Measurements from ENCODE around the gene PPM1F. TPM values are rescaled to one million over a fixed set of nuclear protein-coding genes. Genes with fewer than 3 reads are reported as not detected.
"Not testable (repeated sequence)": the region's sequence is repeated elsewhere in the genome, so short reads cannot be mapped to it uniquely, and the experiment has no call there.

The PPM1F gene
- total RNA-seq, 1 experiment from 2014 or later = 28.6 TPM

DNA sequence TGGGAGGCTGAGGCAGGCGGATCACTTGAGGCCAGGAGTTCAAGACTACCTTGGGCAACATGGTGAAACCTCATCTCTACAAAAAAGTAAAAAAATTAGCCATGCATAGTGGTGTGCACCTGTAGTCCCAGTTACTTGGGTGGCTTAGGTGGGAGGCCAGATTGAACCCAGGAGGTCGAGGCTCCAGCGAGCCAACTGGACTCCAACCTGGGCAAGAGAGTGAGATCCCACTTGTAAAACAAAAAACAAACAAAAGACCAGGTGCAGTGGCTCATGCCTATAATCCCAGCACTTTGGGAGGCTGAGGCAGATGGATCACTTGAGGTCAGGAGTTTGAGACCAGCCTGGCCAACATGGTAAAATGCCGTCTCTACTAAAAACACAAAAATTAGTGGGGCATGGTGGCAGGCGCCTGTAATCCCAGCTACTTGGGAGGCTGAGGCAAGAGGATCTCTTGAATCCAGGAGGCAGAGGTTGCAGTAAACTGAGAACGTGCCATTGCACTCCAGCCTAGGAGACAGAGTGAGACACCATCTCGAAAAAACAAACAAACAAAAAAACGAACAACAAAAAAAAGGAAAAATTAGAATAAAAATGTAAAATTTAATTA, 38.5 kb downstream of the PPM1F start:
- H3K36me3 Mint-ChIP-seq; H3K4me3 Mint-ChIP-seq; POLR2A ChIA-PET; DNase-seq (ENCODE audit: low spot score); ATAC-seq; H3K27ac Mint-ChIP-seq; H3K27me3 Mint-ChIP-seq (ENCODE audit: low read depth); H3K9me3 Mint-ChIP-seq: not testable (repeated sequence)
- CTCF ChIA-PET = interaction anchor here (1.1 kb wide), 1 partner anchor 58 kb away, joined by 3 read pairs; no protein-coding TSS in a partner anchor
- TF ChIP-seq HMGA2 (CRISPR knock-in tag; IDR thresholded peaks at IDR 0.05) = 0 out of 2 replicates have a peak, but pooled peaks have one; percentile 74
- 0 out of 2 replicates have a peak, but pooled peaks have one; percentile 5 for TF ChIP-seq ZNF121 (CRISPR knock-in tag; IDR thresholded peaks at IDR 0.05)
- peaks cover 15% of the 10 kb centered on the region for H3K4me1 Mint-ChIP-seq

DNA sequence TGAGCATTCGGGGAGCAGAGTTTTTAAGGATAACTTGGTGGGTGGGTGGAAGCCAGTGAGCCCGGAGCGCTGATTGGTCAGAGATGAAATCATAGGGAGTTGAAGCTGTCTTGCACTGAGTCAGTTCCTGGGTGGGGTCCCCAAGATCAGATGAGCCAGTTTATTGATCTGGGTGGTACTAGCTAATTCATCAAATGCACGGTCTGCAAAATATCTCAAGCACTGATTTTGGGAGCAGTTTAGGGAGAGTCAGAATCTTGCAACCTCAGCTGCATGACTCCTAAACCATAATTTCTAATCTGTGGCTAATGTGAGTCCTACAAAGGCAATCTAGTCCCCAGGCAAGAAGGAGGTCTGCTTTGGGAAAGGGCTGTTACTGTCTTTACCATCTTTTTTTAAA, 42.3 kb downstream of the PPM1F start:
- ATAC-seq; H3K4me3 Mint-ChIP-seq; H3K27me3 Mint-ChIP-seq (ENCODE audit: low read depth); H3K4me1 Mint-ChIP-seq; POLR2A ChIA-PET; H3K9me3 Mint-ChIP-seq; H3K27ac Mint-ChIP-seq; DNase-seq (ENCODE audit: low spot score); H3K36me3 Mint-ChIP-seq: not testable (repeated sequence)
- CTCF ChIA-PET = interaction anchor here (1.6 kb wide), 1 partner anchor 28 kb away, joined by 7 read pairs; no protein-coding TSS in a partner anchor

DNA sequence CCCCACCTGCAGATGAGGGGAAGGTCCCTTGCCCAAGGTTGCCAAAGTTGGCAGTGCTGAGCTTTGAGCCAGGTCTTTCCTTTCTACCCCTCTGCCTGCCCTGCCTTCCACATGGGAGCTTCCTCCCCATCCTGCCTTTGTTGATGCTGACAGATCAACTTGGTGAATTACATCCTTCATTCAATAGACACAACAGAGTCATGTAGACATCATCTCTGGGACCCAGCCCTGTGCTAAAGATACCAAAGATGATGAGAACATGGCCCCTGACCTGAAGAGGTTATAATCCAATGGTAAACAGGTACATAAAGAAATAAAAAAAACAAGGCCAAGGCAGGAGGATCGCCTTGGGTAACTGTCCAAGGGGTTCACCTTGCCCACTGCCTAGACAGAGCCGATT, 42.8 kb downstream of the PPM1F start:
- H3K4me1 Mint-ChIP-seq = no peaks in the 10 kb centered on the region
- ChIA-PET CTCF (interaction anchor here (1.6 kb wide), 1 partner anchor 28 kb away, joined by 7 read pairs; no protein-coding TSS in a partner anchor), POLR2A (no interaction called here)
- H3K36me3 Mint-ChIP-seq = no peaks in the 10 kb centered on the region
- no peaks in the 10 kb centered on the region for H3K9me3 Mint-ChIP-seq
- ATAC-seq = no peak
- H3K27me3 Mint-ChIP-seq (ENCODE audit: low read depth) = no peaks in the 10 kb centered on the region
- DNase-seq (ENCODE audit: low spot score) = no peak
- H3K4me3 Mint-ChIP-seq = no peak overlapping the region
- no peak for TF ChIP-seq NFE2L1 (CRISPR knock-in tag; IDR thresholded peaks at IDR 0.05)
- no peak for TF ChIP-seq ZNF219 (CRISPR knock-in tag; IDR thresholded peaks at IDR 0.05; ENCODE audit: borderline replicate concordance)
- TF ChIP-seq USF2 (CRISPR knock-in tag; IDR thresholded peaks at IDR 0.05) = no peak
- no peak for TF ChIP-seq JAZF1 (CRISPR knock-in tag; IDR thresholded peaks at IDR 0.05)
- TF ChIP-seq, protein P1, sequence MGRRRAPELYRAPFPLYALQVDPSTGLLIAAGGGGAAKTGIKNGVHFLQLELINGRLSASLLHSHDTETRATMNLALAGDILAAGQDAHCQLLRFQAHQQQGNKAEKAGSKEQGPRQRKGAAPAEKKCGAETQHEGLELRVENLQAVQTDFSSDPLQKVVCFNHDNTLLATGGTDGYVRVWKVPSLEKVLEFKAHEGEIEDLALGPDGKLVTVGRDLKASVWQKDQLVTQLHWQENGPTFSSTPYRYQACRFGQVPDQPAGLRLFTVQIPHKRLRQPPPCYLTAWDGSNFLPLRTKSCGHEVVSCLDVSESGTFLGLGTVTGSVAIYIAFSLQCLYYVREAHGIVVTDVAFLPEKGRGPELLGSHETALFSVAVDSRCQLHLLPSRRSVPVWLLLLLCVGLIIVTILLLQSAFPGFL (CRISPR knock-in tag; IDR thresholded peaks at IDR 0.05; ENCODE audit: borderline replicate concordance) = no peak
- TF ChIP-seq ZNF512 (CRISPR knock-in tag; IDR thresholded peaks at IDR 0.05; ENCODE audit: borderline replicate concordance) = no peak
- no peak overlapping the region for H3K27ac Mint-ChIP-seq

GRCh38 chr22:21907638-21908522, 44.8 kb downstream of the PPM1F start:
- ChIA-PET POLR2A (interaction anchor here (0.7 kb wide), 1 partner anchor 457 kb away, joined by 5 read pairs; no protein-coding TSS in a partner anchor), CTCF (interaction anchor here (1.7 kb wide), 1 partner anchor 30 kb away, joined by 6 read pairs; no protein-coding TSS in a partner anchor)
- Mint-ChIP-seq H3K9me3 (no peaks in the 10 kb centered on the region), H3K27me3 (ENCODE audit: low read depth) (no peaks in the 10 kb centered on the region), H3K4me1 (no peaks in the 10 kb centered on the region), H3K36me3 (no peaks in the 10 kb centered on the region), H3K4me3 (no peak overlapping the region), H3K27ac (no peak overlapping the region)
- no peak for ATAC-seq
- no peak for DNase-seq (ENCODE audit: low spot score)
- no peak for TF ChIP-seq TEAD1 (CRISPR knock-in tag; IDR thresholded peaks at IDR 0.05)
- TF ChIP-seq ZNF425 (CRISPR knock-in tag; conservative IDR thresholded peaks at IDR 0.05) = no peak

GRCh38 chr22:21905234-21905633, 47.4 kb downstream of the PPM1F start:
- H3K9me3 Mint-ChIP-seq; H3K4me1 Mint-ChIP-seq; H3K27me3 Mint-ChIP-seq (ENCODE audit: low read depth); CTCF ChIA-PET; H3K4me3 Mint-ChIP-seq; H3K36me3 Mint-ChIP-seq; DNase-seq (ENCODE audit: low spot score); ATAC-seq; POLR2A ChIA-PET; H3K27ac Mint-ChIP-seq: not testable (repeated sequence)
